Panc1 (cell line): ENCODE data around the gene DRD3. TPM values are rescaled to one million over a fixed set of nuclear protein-coding genes. Genes with fewer than 3 reads are reported as not detected.

Experiments used
- ATAC-seq: fragments of 200-7000 bp; cut with Tn5 transposase; 2 replicates; pipeline ENCODE4 v1.9.1; 2020; ENCODE audit warnings: mild to moderate bottlenecking, moderate library complexity
- BruUV-seq: library from RNA; stranded (reverse); fragments of 400-500 nt; replicated peaks from 2 replicates; lab custom pipeline; 2021; lab: Mats Ljungman, UMichigan
- CTCF ChIA-PET: fragments of 300-600 bp; sonication (Branson Sonifier 250); formaldehyde crosslinking; loops from one replicate; lab custom pipeline; 2022; ENCODE audit warnings: antibody characterized with exemption; lab: Charles Lee
- POLR2A ChIA-PET: fragments of 300-600 bp; sonication (Branson Sonifier 250); formaldehyde crosslinking; loops from one replicate; lab custom pipeline; 2022; ENCODE audit warnings: antibody characterized with exemption; lab: Charles Lee
- DNase-seq: peaks from one replicate; pipeline ENCODE4 v3.0.0-alpha.2; 2010; ENCODE audit warnings: low read depth, low spot score
- H3K27ac ChIP-seq: 2 replicates; pipeline ENCODE4 v1.5.1; 2011; ENCODE audit warnings: mild to moderate bottlenecking, low read length, inconsistent platforms
- H3K27me3 ChIP-seq: fragments of 200-500 bp; sonication (Bioruptor generic); 2 replicates; pipeline ENCODE4 v1.6.0; 2014; ENCODE audit warnings: low read length, inconsistent platforms; ENCODE audit not compliant: control insufficient read depth, insufficient read depth
- H3K36me3 ChIP-seq: fragments of 200-500 bp; sonication (Bioruptor generic); 2 replicates; pipeline ENCODE4 v1.5.1; 2014; ENCODE audit warnings: inconsistent platforms, mild to moderate bottlenecking, low read length, moderate library complexity; ENCODE audit not compliant: control insufficient read depth, insufficient read depth
- H3K4me1 ChIP-seq: 2 replicates; pipeline ENCODE4 v1.5.1; 2011; ENCODE audit warnings: inconsistent platforms, mild to moderate bottlenecking, low read length, moderate library complexity; ENCODE audit not compliant: control insufficient read depth, insufficient read depth
- H3K4me3 ChIP-seq, 2 experiments: 2 replicates each; pipeline ENCODE4 v1.5.1; 2011 to 2012; ENCODE audit warnings: low read depth in 2 of 2, low read length in 2 of 2, mild to moderate bottlenecking in 2 of 2, inconsistent platforms in 1 of 2, moderate library complexity in 1 of 2
- H3K9me3 ChIP-seq: fragments of 200-500 bp; sonication (Bioruptor generic); 2 replicates; pipeline ENCODE4 v1.5.1; 2014; ENCODE audit warnings: low read depth, mild to moderate bottlenecking, inconsistent platforms, low read length, moderate library complexity; ENCODE audit not compliant: control insufficient read depth, insufficient read depth
- POLR2AphosphoS5 ChIP-seq: IDR thresholded peaks from 2 replicates; pipeline ENCODE4 v1.6.1; 2012; ENCODE audit warnings: mild to moderate bottlenecking, low read depth, low read length, moderate library complexity
- SIN3A ChIP-seq: IDR thresholded peaks from 2 replicates; pipeline ENCODE4 v1.6.1; 2012; ENCODE audit warnings: low read depth, mild to moderate bottlenecking, low read length, moderate library complexity, borderline replicate concordance; ENCODE audit not compliant: insufficient read depth
- TCF7L2 ChIP-seq: IDR thresholded peaks from 2 replicates; pipeline ENCODE4 v1.6.1; 2011; ENCODE audit warnings: mild to moderate bottlenecking, low read depth, low read length, inconsistent platforms
- in situ Hi-C: cut with HindIII; loops from 2 replicates; pipeline ENCODE4 v1.10.0; 2016; ENCODE audit warnings: low sequenced_read_pairs, low pct_unique_long_range_greater_than_20kb
- intact Hi-C: fragments of 100-400 bp; cut with micrococcal nuclease; formaldehyde crosslinking; loops from one replicate; pipeline ENCODE4 v1.10.0; 2022; ENCODE audit not compliant: unreplicated experiment
- total RNA-seq: library from RNA; stranded (reverse); gene quantifications from one replicate; pipeline ENCODE4 v1.2.1, GENCODE V29; 2021; ENCODE audit not compliant: unreplicated experiment
- TF ChIP-seq, protein P1 (sequence below): fragments of 450-650 bp; IDR thresholded peaks from 2 replicates; pipeline ENCODE4 v1.5.1; 2017; ENCODE audit warnings: mild to moderate bottlenecking
- TF ChIP-seq, protein P2 (sequence below), 2 experiments: IDR thresholded peaks; 2 replicates each; pipeline ENCODE4 v1.6.1; 2011 to 2012; ENCODE audit warnings: low read depth in 2 of 2, control low read depth in 1 of 2, low read length in 1 of 2, mild to moderate bottlenecking in 1 of 2, moderate library complexity in 1 of 2; ENCODE audit not compliant: insufficient read depth in 1 of 2

The DRD3 gene
- total RNA-seq, 1 experiment from 2014 or later = not detected

DNA sequence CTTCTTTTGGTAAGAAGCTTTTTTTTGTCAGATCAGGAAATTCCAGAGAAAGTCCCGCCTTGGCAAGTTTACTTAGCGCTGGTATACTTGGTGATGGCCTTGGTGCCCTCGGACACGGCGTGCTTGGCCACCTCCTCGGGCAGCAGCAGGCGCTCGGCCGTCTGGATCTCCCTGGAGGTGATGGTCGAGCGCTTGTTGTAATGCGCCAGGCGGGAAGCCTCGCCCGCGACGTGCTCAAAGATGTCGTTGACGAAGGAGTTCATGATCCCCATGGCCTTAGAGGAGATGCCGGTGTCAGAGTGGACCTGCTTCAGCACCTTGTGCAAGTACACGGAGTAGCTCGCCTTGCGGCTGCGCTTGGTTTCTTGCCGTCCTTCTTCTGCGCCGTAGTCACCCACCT lies 75.7 kb downstream of the DRD3 start:
- H3K9me3 ChIP-seq = no peaks in the 10 kb centered on the region
- H3K4me1 ChIP-seq = no peaks in the 10 kb centered on the region
- 0 out of 2 replicates have a peak, but pooled peaks cover 8% of the 10 kb centered on the region for H3K27me3 ChIP-seq
- in situ Hi-C loops = no loop called here
- no peak for DNase-seq
- ChIA-PET CTCF (no interaction called here), POLR2A (no interaction called here)
- H3K27ac ChIP-seq = no peak overlapping the region
- no peak overlapping the region for H3K4me3 ChIP-seq
- H3K36me3 ChIP-seq = no peaks in the 10 kb centered on the region
- intact Hi-C loops = no loop called here
- no TSS peak for BruUV-seq
- ATAC-seq = no peak
- TF ChIP-seq, protein P1, sequence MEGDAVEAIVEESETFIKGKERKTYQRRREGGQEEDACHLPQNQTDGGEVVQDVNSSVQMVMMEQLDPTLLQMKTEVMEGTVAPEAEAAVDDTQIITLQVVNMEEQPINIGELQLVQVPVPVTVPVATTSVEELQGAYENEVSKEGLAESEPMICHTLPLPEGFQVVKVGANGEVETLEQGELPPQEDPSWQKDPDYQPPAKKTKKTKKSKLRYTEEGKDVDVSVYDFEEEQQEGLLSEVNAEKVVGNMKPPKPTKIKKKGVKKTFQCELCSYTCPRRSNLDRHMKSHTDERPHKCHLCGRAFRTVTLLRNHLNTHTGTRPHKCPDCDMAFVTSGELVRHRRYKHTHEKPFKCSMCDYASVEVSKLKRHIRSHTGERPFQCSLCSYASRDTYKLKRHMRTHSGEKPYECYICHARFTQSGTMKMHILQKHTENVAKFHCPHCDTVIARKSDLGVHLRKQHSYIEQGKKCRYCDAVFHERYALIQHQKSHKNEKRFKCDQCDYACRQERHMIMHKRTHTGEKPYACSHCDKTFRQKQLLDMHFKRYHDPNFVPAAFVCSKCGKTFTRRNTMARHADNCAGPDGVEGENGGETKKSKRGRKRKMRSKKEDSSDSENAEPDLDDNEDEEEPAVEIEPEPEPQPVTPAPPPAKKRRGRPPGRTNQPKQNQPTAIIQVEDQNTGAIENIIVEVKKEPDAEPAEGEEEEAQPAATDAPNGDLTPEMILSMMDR = no peak
- TF ChIP-seq, protein P2, sequence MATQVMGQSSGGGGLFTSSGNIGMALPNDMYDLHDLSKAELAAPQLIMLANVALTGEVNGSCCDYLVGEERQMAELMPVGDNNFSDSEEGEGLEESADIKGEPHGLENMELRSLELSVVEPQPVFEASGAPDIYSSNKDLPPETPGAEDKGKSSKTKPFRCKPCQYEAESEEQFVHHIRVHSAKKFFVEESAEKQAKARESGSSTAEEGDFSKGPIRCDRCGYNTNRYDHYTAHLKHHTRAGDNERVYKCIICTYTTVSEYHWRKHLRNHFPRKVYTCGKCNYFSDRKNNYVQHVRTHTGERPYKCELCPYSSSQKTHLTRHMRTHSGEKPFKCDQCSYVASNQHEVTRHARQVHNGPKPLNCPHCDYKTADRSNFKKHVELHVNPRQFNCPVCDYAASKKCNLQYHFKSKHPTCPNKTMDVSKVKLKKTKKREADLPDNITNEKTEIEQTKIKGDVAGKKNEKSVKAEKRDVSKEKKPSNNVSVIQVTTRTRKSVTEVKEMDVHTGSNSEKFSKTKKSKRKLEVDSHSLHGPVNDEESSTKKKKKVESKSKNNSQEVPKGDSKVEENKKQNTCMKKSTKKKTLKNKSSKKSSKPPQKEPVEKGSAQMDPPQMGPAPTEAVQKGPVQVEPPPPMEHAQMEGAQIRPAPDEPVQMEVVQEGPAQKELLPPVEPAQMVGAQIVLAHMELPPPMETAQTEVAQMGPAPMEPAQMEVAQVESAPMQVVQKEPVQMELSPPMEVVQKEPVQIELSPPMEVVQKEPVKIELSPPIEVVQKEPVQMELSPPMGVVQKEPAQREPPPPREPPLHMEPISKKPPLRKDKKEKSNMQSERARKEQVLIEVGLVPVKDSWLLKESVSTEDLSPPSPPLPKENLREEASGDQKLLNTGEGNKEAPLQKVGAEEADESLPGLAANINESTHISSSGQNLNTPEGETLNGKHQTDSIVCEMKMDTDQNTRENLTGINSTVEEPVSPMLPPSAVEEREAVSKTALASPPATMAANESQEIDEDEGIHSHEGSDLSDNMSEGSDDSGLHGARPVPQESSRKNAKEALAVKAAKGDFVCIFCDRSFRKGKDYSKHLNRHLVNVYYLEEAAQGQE (IDR thresholded peaks at IDR 0.05; ENCODE audit: insufficient read depth in 1 of 2, low read depth in 2 of 2, low read length in 1 of 2) = no peak
- no peak for TF ChIP-seq POLR2AphosphoS5
- no peak for TF ChIP-seq TCF7L2
- TF ChIP-seq SIN3A = no peak

DNA sequence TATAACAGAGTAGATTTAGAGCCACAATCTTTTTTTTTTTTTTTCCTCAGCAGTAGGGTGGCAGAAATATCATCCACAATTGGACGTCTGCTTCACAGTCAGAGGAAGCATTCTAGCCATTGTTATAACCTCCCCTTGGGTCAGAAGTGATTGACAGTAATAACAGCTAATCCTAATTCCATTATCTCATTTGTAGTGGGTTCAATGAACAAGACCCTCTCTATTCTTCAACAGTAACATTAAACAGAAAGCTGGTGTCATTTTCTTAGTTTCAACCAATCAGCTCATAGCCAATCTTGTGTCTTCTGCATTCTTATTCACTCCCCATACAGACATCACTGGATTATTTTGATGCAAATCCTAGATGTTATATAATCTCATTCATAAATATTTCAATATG lies 77.8 kb downstream of the DRD3 start:
- TF ChIP-seq POLR2AphosphoS5 (no peak), TCF7L2 (no peak), SIN3A (no peak)
- TF ChIP-seq, protein P1 = no peak
- TF ChIP-seq, protein P2 (IDR thresholded peaks at IDR 0.05; ENCODE audit: insufficient read depth in 1 of 2, low read depth in 2 of 2, low read length in 1 of 2) = no peak

More for the DNA sequence above, 77.8 kb downstream of the DRD3 start:
- Histone ChIP-seq H3K27me3 (0 out of 2 replicates have a peak, but pooled peaks cover 6% of the 10 kb centered on the region), H3K36me3 (no peaks in the 10 kb centered on the region), H3K27ac (no peak overlapping the region), H3K4me1 (no peaks in the 10 kb centered on the region), H3K9me3 (no peaks in the 10 kb centered on the region), H3K4me3 (no peak overlapping the region)
- in situ Hi-C loops (no loop called here), intact Hi-C loops (no loop called here)
- no TSS peak for BruUV-seq
- POLR2A ChIA-PET = interaction anchor here (0.7 kb wide), 1 partner anchor 222 kb away, joined by 6 read pairs; no protein-coding TSS in a partner anchor
- CTCF ChIA-PET = no interaction called here
- DNase-seq (no peak), ATAC-seq (no peak)
